Adrenal gland (tissue), 12 donors: ENCODE measurements around the gene ALG5. TPM values are rescaled to one million over a fixed set of nuclear protein-coding genes. Genes with fewer than 3 reads are reported as not detected.

Experiments used
- DNase-seq, 7 donors: peaks; one replicate each; pipeline ENCODE4 v3.0.0-alpha.2; 2019 to 2020
- H3K27ac ChIP-seq, 5 donors: fragments of 200-600 bp; sonication (generic) in 4 of 5; 1 replicate in 3 of 5; 2 replicates in 2 of 5; pipeline versions ENCODE4 v1.5.1 to v1.8.0; 2016 to 2020; ENCODE audit warnings: mild to moderate bottlenecking in 1 of 5
- H3K27me3 ChIP-seq: fragments of 200-600 bp; 2 replicates; pipeline ENCODE4 v1.8.0; 2021
- H3K36me3 ChIP-seq, 2 donors: fragments of 200-600 bp; replicated peaks in 1 of 2; 1 replicate in 1 of 2; 2 replicates in 1 of 2; pipeline versions ENCODE4 v1.5.1 to v1.8.0; 2018 to 2022
- H3K4me1 ChIP-seq, 2 donors: fragments of 200-600 bp; replicated peaks in 1 of 2; 1 replicate in 1 of 2; 2 replicates in 1 of 2; pipeline versions ENCODE4 v1.5.1 to v1.8.0; 2018 to 2021
- H3K4me3 ChIP-seq, 4 donors: fragments of 200-600 bp; sonication (generic) in 3 of 4; one replicate each; pipeline ENCODE4 v1.5.1; 2016 to 2018
- H3K9me3 ChIP-seq, 3 donors: fragments of 200-600 bp; sonication (generic) in 1 of 3; replicated peaks in 1 of 3; 1 replicate in 2 of 3; 2 replicates in 1 of 3; pipeline versions ENCODE4 v1.5.1 to v1.8.0; 2016 to 2021
- POLR2A ChIP-seq, 2 donors: fragments of 450-650 bp; IDR thresholded peaks; one replicate each; pipeline ENCODE4 v1.6.1; 2017; ENCODE audit warnings: antibody characterized with exemption in 2 of 2, mild to moderate bottlenecking in 2 of 2, moderate library complexity in 1 of 2
- WGBS, 4 donors: extraction: QIAGEN DNeasy Blood & Tissue Kit in 2 of 4; methylation state at CpG; one replicate each; pipeline versions ENCODE4 v1.1.5 to v1.1.7; 2013 to 2017; 5-methylcytosine and 5-hydroxymethylcytosine counted together
- intact Hi-C, 2 donors: fragments of 100-400 bp; cut with DNase I; formaldehyde crosslinking; loops; one replicate each; pipeline versions ENCODE4 v1.14.1 to v1.15.0; 2022 to 2023
- polyA plus RNA-seq, 3 donors: library from polyadenylated mRNA; stranded (reverse); fragments of 200-250 nt in 2 of 3; fragments of 350-450 nt in 1 of 3; fragmentation: Illumina TruSeq in 1 of 3; extraction: RNeasy Lipid Tissue Mini Kit (QIAGEN cat#74804) in 1 of 3; gene quantifications; one replicate each; pipeline ENCODE4 v1.2.3, GENCODE V29; 2013 to 2014
- total RNA-seq, 9 donors: library from RNA; depleted of rRNA in 4 of 9; stranded (reverse); fragments of >200 nt in 4 of 9; fragments of 120-200 nt in 1 of 9; fragmentation: NEBNext Ultra II Directional in 1 of 9; extraction: Animal tissue kit (Norgen Biotek cat#: 25700) in 1 of 9; gene quantifications; one replicate each; pipeline versions ENCODE4 v1.1.0 to v1.2.4, GENCODE V29; 2013 to 2023
- TF ChIP-seq, protein P1 (sequence below), 6 experiments: fragments of 450-650 bp in 4 of 6; fragments of 200-600 bp in 2 of 6; sonication (generic) in 1 of 6; IDR thresholded peaks; 1 replicate in 5 of 6; 2 replicates in 1 of 6; pipeline versions ENCODE4 v1.5.1 to v1.8.0; 2016 to 2021; ENCODE audit warnings: antibody characterized with exemption in 6 of 6, mild to moderate bottlenecking in 2 of 6, moderate library complexity in 1 of 6
- donor health status: healthy with polysubstance abuse.
- donor health status: Bipolar disorder and iron deficiency.
- donor health status: DM: yes; HTN: yes; CAD: no.
- donor health status: DM: no; HTN: no; CAD: no.
- donor health status: DM: no; HTN: no; CAD: no.
- donor health status: DM: yes; HTN: yes; CAD: no.

Gene ALG5
- total and polyA plus RNA-seq, 12 donors = 28.2 to 76.7 (median 41.2) TPM

DNA sequence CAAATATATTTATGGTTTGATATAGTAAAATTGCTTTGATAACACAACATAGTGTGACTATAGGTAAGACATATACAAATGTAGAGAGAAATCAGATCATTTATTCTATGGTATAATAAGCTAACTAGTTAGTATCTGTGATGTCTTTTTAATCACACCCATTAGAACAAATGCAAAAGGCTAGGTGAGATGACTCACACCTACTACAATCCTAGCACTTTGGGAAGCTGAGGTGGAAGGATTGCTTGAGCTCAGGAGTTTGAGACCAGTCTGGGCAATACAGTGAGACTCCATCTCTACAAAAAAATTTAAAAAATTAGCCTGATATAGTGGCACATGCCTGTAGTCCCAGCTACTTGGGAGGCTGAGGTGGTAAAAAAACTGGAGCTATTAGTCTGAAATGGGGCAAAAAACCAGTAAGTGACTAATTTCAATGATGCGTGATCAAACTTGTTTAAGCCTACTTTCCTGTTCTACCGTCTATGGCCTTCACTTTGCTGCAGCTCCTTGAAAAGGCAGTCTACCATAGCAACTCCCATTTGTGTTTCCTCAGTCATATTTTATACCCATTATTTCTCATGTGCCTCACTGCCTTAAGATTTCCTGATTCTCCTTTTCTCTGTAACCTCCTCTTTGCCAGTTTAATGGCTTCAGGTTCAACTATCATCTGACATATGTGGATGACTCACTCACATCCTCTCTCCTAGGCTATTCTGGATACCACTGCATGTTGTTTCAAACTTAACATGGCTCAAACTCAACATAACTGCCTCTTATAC lies 12.5 kb downstream of the ALG5 start:
- intact Hi-C loops = no loop called here
- H3K9me3 ChIP-seq = no peaks in the 10 kb centered on the region
- DNase-seq = no peak
- H3K4me1 ChIP-seq = no peaks in the 10 kb centered on the region
- H3K36me3 ChIP-seq = peaks cover 0 to 85% of the 10 kb centered on the region in 2 donors
- 84 to 94% (median 86%) methylated on average over 2 of the region's 2 CpGs for WGBS, 4 donors
- TF ChIP-seq, protein P1, sequence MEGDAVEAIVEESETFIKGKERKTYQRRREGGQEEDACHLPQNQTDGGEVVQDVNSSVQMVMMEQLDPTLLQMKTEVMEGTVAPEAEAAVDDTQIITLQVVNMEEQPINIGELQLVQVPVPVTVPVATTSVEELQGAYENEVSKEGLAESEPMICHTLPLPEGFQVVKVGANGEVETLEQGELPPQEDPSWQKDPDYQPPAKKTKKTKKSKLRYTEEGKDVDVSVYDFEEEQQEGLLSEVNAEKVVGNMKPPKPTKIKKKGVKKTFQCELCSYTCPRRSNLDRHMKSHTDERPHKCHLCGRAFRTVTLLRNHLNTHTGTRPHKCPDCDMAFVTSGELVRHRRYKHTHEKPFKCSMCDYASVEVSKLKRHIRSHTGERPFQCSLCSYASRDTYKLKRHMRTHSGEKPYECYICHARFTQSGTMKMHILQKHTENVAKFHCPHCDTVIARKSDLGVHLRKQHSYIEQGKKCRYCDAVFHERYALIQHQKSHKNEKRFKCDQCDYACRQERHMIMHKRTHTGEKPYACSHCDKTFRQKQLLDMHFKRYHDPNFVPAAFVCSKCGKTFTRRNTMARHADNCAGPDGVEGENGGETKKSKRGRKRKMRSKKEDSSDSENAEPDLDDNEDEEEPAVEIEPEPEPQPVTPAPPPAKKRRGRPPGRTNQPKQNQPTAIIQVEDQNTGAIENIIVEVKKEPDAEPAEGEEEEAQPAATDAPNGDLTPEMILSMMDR (IDR thresholded peaks at IDR 0.05) = no peak
- TF ChIP-seq POLR2A (IDR thresholded peaks at IDR 0.05) = no peak
- no peaks in the 10 kb centered on the region for H3K27me3 ChIP-seq
- no peak overlapping the region for H3K27ac ChIP-seq
- H3K4me3 ChIP-seq = no peak overlapping the region

DNA sequence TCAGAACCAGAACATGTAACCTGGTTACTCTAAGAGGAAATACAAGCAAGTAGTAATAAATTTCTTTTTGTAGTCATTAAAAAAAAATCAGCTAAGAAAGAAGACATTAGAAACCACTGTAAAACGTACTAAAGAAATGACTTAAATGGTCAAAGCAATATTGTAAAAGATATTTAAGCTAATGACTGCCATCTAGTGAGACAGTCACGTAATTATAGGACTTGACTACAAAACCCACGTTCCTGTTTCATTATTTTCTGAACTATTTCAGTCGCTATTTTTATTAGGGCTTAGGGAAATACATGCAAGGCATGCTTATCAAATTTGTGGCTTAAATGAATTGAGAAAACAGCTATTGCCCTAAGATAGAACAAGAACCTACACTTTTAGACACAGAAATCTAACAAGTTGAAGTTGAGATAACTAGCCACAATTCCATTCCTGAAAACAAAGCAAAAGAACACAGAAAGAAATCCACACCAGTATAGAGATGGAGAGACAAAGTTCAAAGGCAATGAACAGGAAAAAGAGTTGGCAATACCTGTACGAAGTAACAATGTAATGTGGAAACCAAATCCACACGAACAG lies 17.9 kb downstream of the ALG5 start:
- Histone ChIP-seq H3K27ac (no peak overlapping the region), H3K9me3 (no peaks in the 10 kb centered on the region), H3K4me1 (no peaks in the 10 kb centered on the region), H3K27me3 (no peaks in the 10 kb centered on the region), H3K36me3 (peaks cover 0 to 42% of the 10 kb centered on the region in 2 donors), H3K4me3 (no peak overlapping the region)
- WGBS, 4 donors = 28 to 31% (median 30%) methylated on average over 6 of the region's 6 CpGs
- TF ChIP-seq, protein P1 (IDR thresholded peaks at IDR 0.05) = peak; percentile 34 to 63 (median 48)
- TF ChIP-seq POLR2A (IDR thresholded peaks at IDR 0.05) = no peak
- intact Hi-C loops = no loop called here
- DNase-seq = no peak

DNA sequence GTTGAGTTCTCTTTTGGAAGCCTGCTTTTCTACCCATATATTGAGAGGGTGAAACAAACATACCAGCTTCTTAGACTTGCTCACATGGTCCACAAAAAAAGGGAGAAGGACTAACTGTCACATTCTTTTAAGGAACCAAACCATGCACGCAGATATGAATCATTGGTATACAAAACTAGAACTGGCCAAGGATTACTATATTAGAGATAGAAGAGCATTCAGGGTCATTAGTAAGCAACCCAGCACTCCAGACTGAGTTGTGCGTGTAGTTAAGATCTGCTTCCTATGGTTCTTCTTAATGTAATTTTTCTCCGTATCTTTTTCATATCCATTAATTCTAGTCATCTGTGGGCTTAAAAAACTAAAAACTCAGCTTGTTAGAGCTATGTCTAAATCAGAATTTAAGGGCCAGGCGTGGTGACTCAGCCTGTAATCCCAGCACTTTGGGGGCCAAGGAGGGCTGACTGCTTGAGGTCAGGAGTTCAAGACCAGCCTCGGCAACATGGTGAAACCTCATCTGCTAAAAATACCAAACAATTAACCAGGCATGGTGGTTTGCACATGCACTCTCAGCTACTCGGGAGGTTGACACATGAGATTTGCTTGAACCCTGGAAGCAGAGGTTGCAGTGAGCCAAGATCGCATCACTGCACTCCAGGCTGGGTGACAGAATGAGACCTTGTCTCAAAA lies 19.6 kb downstream of the ALG5 start:
- Histone ChIP-seq H3K9me3 (no peaks in the 10 kb centered on the region), H3K4me1 (no peaks in the 10 kb centered on the region), H3K27me3 (no peaks in the 10 kb centered on the region), H3K36me3 (peaks cover 0 to 24% of the 10 kb centered on the region in 2 donors), H3K4me3 (no peak overlapping the region), H3K27ac (no peak overlapping the region)
- WGBS, 4 donors = 69 to 78% (median 73%) methylated on average over 7 of the region's 7 CpGs
- DNase-seq = no peak
- no peak for TF ChIP-seq POLR2A (IDR thresholded peaks at IDR 0.05)
- TF ChIP-seq, protein P1 (IDR thresholded peaks at IDR 0.05) = no peak
- intact Hi-C loops = loop anchor here in 1 of 2 donors (10.0 kb wide), 1 partner anchor 125 kb away; no protein-coding TSS in a partner anchor

DNA sequence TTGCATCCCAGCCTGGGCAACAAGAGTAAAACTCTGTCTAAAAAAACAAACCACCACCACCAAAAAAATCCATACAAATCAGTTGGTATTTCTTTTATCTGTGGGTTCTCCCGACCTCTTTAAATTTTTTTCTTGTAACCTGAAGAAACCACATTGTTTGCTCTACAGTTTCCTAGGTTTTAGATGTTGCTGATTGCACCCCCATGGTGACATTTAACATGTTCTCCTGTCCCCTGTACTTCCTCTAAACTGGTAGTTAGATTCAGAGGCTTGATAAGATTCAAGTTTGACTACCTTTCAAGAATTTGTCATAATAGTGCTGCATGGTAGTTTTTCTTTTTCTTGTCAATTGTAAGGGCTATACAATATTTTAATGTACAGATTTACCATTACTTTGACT lies 24.0 kb downstream of the ALG5 start:
- H3K27ac ChIP-seq = no peak overlapping the region
- no peaks in the 10 kb centered on the region for H3K9me3 ChIP-seq
- no peak for TF ChIP-seq POLR2A (IDR thresholded peaks at IDR 0.05)
- TF ChIP-seq, protein P1 (IDR thresholded peaks at IDR 0.05) = no peak
- no peak overlapping the region for H3K4me3 ChIP-seq
- no peaks in the 10 kb centered on the region for H3K27me3 ChIP-seq
- no peaks in the 10 kb centered on the region for H3K4me1 ChIP-seq
- DNase-seq = no peak
- H3K36me3 ChIP-seq = peaks cover 0 to 14% of the 10 kb centered on the region in 2 donors
- 86 to 100% (median 96%) methylated on average over 1 of the region's 1 CpG for WGBS, 4 donors
- intact Hi-C loops = loop anchor here in 1 of 2 donors (10.0 kb wide), 1 partner anchor 120 kb away; no protein-coding TSS in a partner anchor
